Stimulated activated CD4-positive, alpha-beta T cell treated with anti-CD3 and anti-CD28 coated beads, Interleukin-15, amount 100 ng/mL, for 1 hour (primary cell): Measurements from ENCODE around the gene LIPC.

Source experiments
- DNase-seq, 2 donors: peaks; one replicate each; pipeline ENCODE4 v3.0.0-alpha.2; 2020; ENCODE audit warnings: low read depth in 1 of 2, low spot score in 1 of 2

Gene LIPC

DNA sequence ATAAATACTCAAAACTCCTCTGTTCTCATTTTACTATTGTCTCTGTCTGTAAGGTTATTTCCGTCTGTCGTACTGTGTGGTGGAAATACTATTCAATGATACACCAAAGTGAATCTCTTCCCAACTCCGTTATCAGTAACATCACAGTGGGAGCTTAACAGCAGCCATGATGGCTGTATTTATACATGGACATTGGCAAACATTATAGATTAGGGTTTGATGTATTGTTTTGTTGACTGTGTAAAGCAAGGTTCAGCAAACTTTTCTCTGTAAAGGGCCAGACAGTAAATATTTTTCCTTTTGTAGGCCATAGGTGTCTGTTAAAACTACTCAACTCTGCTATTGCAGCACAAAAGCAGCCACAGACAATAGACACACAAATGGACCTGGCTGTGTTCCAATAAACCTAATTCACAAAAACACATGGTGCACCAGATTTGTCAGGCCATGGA lies 23.2 kb downstream of the LIPC start:
- DNase-seq: no peak

GRCh38 chr15:58457466-58457965 lies 25.7 kb downstream of the LIPC start:
- DNase-seq: no peak

DNA sequence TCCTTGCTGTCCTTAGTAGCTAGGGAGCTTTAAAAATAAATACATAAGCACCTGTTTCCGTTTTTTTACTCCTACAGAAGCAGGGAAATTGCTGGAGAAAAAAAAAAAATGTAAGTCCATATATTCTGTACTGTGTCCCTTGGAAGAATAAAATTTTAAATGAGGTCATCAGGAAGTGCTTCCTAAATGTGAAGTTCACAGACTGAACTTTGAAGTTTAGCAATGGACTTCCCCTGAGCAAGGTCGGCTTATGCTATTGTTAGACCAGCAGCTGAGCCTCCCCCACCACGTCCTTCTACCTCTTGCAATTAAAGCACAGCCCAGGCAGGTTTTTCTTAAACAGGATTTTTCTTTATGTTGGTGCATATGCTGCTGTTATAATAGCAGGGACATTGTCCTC lies 26.3 kb downstream of the LIPC start:
- DNase-seq: no peak

GRCh38 chr15:58459045-58459444 lies 27.3 kb downstream of the LIPC start:
- no peak for DNase-seq

DNA sequence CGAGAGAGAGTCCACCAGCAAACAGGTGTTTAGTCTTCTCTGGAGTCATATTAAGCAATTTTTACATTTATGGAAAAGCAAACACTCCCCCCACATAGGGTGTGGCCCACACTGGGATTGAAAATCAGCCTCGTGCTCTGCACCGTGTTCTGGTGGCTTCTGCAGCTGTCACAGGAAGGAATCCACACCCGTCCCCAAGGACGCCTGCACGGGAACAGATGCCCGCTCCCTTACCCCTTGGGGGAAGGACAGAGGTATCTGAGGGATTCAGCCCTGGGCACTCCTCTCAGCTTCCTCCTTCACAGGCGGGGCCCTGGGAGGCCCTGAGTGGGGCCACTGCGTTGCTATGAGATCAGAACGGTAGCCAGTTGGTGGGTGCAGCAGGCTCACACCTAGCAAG lies 27.8 kb downstream of the LIPC start:
- DNase-seq: no peak

- DNase-seq: no peak
Observed at GRCh38 chr15:58460116-58460790, 28.5 kb downstream of the LIPC start.

GRCh38 chr15:58460872-58461271 lies 29.1 kb downstream of the LIPC start:
- no peak for DNase-seq

GRCh38 chr15:58462547-58462946 lies 30.8 kb downstream of the LIPC start:
- no peak for DNase-seq

- DNase-seq: no peak
Observed at GRCh38 chr15:58462973-58463663, 31.3 kb downstream of the LIPC start.

DNA sequence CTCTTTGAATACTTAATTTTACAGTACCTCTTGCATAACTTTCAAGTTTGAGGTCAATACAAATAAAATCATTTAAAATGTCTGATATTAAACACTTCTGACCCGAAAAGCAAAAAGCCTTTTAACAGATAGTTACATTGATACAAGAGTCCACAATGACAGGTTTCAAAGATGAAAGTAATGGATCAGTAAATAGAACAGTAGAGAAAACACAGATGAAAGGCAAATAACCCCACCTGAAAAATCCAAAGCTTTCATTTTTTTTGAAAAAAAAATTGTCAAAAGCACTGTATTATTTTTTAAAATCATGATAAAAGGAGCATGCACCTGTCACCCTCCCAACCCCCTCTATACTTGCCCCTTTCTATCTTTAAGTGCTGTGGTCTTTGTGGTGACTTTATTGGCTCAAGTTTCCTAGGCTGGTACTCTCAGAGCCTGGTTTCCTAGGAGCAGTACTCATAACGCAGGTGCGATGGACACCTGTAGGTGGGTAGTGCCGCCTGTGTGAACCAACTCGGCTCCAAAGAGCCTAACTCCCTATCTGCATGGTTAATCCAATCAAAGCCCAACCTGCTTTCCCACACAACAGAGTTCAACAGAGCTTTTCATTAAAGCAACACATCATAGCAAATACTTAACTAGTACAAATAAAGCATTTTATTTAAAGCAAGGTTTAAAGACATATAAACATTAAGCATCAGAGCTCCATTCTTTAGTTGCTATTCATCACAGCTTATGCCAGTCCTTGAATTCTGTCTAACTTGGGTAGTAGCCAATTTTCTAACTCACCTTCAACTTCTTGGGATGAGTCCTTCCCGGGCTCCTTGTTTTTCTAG lies 32.2 kb downstream of the LIPC start:
- DNase-seq: no peak

DNA sequence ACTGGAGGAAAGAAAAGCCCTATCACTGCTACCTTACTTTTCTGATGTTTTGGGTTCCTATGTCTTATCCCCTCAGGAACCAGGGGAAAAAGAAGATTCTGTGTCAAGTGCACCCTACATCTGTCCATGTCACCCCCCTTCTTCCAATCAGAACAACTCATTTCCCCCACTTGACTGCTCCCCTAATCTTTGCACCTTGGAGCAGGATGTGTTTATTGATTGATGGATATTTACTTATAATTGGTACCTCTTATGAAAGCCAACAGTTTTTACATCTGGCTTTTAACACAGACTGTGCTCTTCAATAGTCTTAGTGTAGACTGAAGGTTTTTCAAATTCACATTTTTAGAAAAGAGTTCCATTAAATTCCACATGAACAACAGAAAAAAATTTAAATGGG lies 33.3 kb downstream of the LIPC start:
- no peak for DNase-seq

DNA sequence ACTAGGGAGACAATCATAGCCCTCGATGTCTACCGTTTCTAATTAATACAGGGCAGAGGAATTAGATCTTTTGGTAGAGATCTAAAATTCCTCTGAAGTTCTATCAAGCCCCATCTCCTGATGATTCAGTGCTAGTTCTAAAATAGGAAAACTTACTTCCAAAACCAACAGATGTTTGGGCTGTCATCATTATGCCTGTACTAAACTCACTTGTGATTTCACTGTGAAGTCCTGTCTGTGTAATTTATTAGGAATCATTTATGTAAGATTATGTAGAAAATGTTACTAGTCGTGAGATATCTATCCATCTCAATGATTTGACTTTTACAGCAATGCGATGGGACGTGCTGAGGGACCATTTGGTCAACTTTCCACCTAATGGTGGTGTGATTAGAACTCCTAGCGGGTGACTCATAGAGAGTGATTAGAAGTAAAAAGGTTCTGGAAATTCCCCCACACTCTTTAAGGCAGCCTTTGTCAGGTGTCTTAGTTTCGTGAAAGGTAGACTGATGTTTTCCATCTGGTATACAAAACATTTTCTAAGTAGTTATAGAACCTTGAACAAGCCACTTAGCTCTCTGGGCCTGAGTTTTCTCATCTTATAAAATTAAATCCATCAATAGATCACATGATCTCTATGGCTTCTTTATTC lies 34.2 kb downstream of the LIPC start:
- no peak for DNase-seq

- DNase-seq: no peak
Observed at GRCh38 chr15:58466566-58466965, 34.8 kb downstream of the LIPC start.

DNA sequence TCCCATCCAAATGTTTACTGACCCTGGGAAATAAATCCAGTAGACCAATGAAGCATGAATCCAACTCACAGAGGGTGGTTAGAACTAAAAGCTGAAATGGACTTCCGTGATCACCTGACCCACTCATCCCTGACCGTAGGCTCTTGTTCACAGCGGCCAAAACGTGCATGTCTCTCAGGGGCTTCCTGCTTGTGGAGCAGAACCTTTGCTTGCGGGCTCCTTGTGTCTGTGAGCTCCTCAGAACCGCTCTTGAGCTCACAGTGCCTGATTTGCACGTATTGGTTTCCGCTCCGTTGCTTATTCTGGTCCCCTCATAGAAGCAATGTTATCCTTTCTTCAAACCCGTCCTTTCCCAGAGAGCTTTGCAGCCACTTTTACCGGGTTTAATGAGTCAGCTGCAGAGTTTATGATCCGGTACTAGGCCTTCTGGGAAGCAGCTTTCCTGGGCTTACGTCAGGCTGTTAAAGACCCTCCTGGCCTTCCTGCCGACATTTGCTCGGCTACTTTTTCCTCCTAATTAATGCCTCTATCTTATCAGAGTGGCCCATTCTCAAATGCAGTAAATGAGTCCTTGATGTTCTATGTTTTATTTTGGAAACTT lies 35.4 kb downstream of the LIPC start:
- no peak for DNase-seq

DNA sequence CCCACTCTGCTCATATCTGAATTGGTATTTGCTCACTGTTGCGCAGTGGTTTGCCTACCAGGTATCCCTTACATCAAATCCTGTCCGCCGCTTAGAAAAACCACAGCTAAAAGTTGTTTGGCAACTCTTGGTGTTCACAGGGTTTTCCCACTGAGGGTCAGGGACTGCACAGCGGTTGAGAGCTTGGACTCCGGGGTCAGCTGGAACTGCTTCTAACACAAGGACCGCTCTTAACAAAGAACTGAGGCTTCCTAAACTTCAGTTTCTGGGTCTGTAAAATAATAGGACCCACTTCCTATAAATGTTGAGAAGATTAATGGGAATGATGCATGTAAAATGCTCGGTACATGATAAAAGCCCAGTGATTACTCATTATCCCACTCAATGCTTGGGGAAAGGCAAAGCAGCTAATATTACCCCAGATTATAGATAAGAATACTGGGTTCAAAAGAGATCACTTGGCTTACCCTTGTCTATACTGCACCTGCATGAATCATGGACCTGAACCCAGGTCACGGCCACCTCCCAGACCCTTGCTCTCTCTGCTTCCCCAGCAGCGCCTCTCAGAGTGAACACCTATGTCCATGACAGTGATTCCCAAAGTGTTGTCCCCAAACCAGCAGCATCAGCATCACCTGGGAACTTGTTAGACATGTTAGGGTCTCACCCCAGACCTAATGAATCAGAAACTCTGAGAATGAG lies 36.1 kb downstream of the LIPC start:
- no peak for DNase-seq

DNA sequence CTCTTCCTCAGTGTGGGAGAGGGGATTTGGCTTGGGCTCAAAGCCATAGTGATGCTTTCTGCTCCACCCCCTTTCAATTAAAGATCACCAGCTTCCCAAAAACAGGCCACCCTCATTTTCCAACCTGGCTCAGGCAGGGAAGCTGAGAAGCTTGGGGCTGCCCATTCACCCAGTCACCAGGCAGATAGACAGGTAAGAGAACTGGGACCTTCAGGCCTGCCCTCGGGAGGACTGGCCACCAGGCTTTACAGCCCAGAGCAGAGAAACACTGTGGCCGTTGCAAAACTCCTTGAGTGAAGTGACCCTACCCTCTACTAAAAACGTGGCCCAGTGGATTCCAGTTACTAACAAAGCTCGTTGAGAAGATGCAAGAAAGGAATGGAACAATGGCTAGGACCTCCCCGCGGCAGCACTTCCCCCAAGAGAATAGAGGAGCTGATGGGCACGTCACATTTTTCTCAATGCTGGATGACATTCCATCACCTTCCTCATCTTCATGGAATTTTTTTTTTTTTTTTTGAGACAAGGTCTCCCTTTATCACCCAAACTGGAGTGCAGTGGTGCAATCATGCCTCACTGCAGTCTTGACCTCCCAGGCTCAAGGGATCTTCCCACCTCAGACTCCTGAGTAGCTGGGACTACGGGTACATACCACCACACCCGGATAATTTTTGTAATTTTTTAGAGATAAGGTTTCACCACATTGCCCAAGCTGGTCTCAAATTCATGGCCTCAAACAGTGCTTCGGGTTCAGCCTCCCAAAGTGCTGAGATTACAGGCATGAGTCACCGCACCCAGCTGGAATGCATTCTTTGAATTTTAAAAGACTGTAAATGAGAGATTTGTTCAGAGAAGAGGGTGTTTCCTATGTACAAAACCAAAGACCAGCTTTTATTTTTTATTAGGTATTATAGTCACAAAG lies 37.9 kb downstream of the LIPC start:
- no peak for DNase-seq

DNA sequence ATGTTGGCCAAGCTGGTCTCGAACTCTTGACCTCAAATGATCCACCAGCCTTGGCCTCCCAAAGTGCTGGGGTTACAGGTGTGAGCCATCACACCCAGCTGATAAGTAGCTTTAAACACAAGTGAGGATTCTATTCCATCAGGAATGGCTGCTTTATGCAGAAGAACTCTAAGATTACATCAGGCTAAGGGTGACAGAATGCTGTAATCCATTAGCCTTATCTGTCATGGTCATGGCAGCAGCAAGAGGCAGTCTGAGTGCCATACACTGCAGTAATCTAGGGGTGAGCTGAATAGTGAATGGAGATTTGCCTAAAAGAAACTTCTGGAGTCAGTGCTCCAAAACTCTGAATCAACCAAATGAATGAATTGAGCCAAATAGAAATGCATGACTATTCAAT lies 39.6 kb downstream of the LIPC start:
- no peak for DNase-seq

DNA sequence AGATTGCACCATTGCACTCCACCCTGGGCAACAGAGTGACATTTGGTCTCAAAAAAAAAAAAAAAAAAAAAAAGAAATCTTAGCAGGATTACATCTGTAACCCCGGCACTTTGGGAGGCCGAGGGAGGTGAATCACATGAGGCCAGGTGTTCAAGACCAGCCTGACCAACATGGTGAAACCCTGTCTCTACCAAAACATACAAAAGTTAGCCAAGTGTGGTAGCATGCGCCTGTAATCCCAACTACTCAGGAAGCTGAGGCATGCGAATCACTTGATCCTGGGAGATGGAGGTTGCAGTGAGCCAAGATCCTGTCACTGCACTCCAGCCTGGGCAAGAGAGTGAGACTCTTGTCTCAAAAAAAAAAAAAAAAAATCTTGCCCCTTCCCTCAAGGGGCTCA lies 40.4 kb downstream of the LIPC start:
- DNase-seq: no peak
